H1 (cell line): ENCODE results near the gene EPB41L1. TPM values are rescaled to one million over a fixed set of nuclear protein-coding genes. Genes with fewer than 3 reads are reported as not detected.

Experiments used
- CTCF ChIA-PET: fragments of 300-600 bp; sonication (Branson Sonifier 250); formaldehyde crosslinking; loops from one replicate; lab custom pipeline; 2021; ENCODE audit not compliant: partially characterized antibody; lab: Charles Lee
- POLR2A ChIA-PET: fragments of 300-600 bp; sonication (Branson Sonifier 250); formaldehyde crosslinking; loops from one replicate; lab custom pipeline; 2021; ENCODE audit warnings: inconsistent platforms; ENCODE audit not compliant: partially characterized antibody; lab: Charles Lee
- DNase-seq, 2 experiments: peaks; one replicate each; pipeline versions ENCODE4 v3.0.0 to v3.0.0-alpha.2; 2010 to 2022; ENCODE audit warnings: low spot score in 2 of 2, low read depth in 1 of 2, mixed read lengths in 1 of 2
- FAIRE-seq: peaks from 2 replicates; lab custom pipeline; 2011; peaks lifted over from hg19 to GRCh38; lab: Jason Lieb, UNC
- H2AFZ ChIP-seq: 2 replicates; pipeline ENCODE4 v1.8.1; 2012; ENCODE audit warnings: low read length, inconsistent platforms
- H2AK5ac ChIP-seq: 2 replicates; pipeline ENCODE4 v1.6.1; 2013; ENCODE audit warnings: low read depth, low read length
- H2BK120ac ChIP-seq: replicated peaks from 2 replicates; pipeline ENCODE3; 2013; ENCODE audit warnings: low read depth, low read length, inconsistent platforms
- H2BK12ac ChIP-seq: 2 replicates; pipeline ENCODE4 v1.6.1; 2013; ENCODE audit warnings: low read depth, low read length
- H2BK15ac ChIP-seq: 2 replicates; pipeline ENCODE4 v1.6.1; 2013; ENCODE audit warnings: low read length
- H2BK20ac ChIP-seq: 2 replicates; pipeline ENCODE4 v1.6.1; 2013; ENCODE audit warnings: low read length
- H2BK5ac ChIP-seq: 2 replicates; pipeline ENCODE4 v1.6.1; 2013; ENCODE audit warnings: low read depth, low read length
- H3K14ac ChIP-seq: 2 replicates; pipeline ENCODE4 v1.6.1; 2013; ENCODE audit warnings: inconsistent platforms; ENCODE audit not compliant: insufficient read length
- H3K18ac ChIP-seq: 2 replicates; pipeline ENCODE4 v1.6.1; 2013; ENCODE audit warnings: low read length; ENCODE audit errors: extremely low read depth
- H3K23ac ChIP-seq: 2 replicates; pipeline ENCODE4 v1.6.1; 2013; ENCODE audit warnings: inconsistent platforms; ENCODE audit not compliant: insufficient read length
- H3K23me2 ChIP-seq: 2 replicates; pipeline ENCODE4 v1.6.1; 2013; ENCODE audit warnings: low read depth, low read length
- H3K27ac ChIP-seq: 2 replicates; pipeline ENCODE4 v1.6.1; 2011; ENCODE audit warnings: low read depth, low read length, inconsistent platforms
- H3K27me3 ChIP-seq, 4 experiments: replicated peaks in 1 of 4; 1 replicate in 1 of 4; 2 replicates in 3 of 4; pipeline versions ENCODE4 v1.6.1 to v1.8.1; 2011 to 2013; ENCODE audit warnings: low read length in 3 of 4, mild to moderate bottlenecking in 3 of 4, inconsistent platforms in 2 of 4, mixed read lengths in 2 of 4, moderate library complexity in 1 of 4; ENCODE audit not compliant: control insufficient read depth in 3 of 4, insufficient read depth in 3 of 4; ENCODE audit errors: extremely low read depth in 1 of 4
- H3K36me3 ChIP-seq, 4 experiments: 2 replicates each; pipeline versions ENCODE4 v1.6.1 to v1.8.1; 2011 to 2013; ENCODE audit warnings: mild to moderate bottlenecking in 4 of 4, low read length in 3 of 4, moderate library complexity in 2 of 4, control low read depth in 1 of 4, inconsistent platforms in 1 of 4; ENCODE audit not compliant: insufficient read depth in 4 of 4, control insufficient read depth in 2 of 4
- H3K4ac ChIP-seq: replicated peaks from 2 replicates; pipeline ENCODE3; 2013; ENCODE audit warnings: low read length, low read depth, mixed read lengths, inconsistent platforms; ENCODE audit not compliant: insufficient read length
- H3K4me1 ChIP-seq, 4 experiments: replicated peaks in 1 of 4; 1 replicate in 1 of 4; 2 replicates in 3 of 4; pipeline versions ENCODE4 v1.6.1 to v1.8.1; 2011 to 2013; ENCODE audit warnings: low read length in 3 of 4, inconsistent platforms in 2 of 4, mixed read lengths in 1 of 4; ENCODE audit not compliant: insufficient read depth in 4 of 4, control insufficient read depth in 3 of 4
- H3K4me2 ChIP-seq, 2 experiments: 2 replicates each; pipeline versions ENCODE4 v1.6.1 to v1.8.1; 2011 to 2013; ENCODE audit warnings: low read depth in 2 of 2, low read length in 2 of 2, control low read depth in 1 of 2, inconsistent platforms in 1 of 2, mild to moderate bottlenecking in 1 of 2; ENCODE audit not compliant: insufficient read depth in 1 of 2
- H3K4me3 ChIP-seq, 4 experiments: fragments of 200-600, 300-600 bp in 1 of 4; sonication (generic), shearing (Covaris generic), sonication (Bioruptor Twin) in 1 of 4; 2 replicates each; pipeline versions ENCODE4 v1.5.1 to v1.8.1; 2011 to 2016; ENCODE audit warnings: low read length in 4 of 4, low read depth in 3 of 4, control low read depth in 2 of 4, inconsistent platforms in 2 of 4, mild to moderate bottlenecking in 2 of 4, mixed read lengths in 1 of 4, moderate library complexity in 1 of 4; ENCODE audit not compliant: insufficient read depth in 2 of 4; ENCODE audit errors: extremely low read depth in 1 of 4
- H3K56ac ChIP-seq: replicated peaks from 2 replicates; pipeline ENCODE3; 2013; ENCODE audit warnings: low read depth, mild to moderate bottlenecking, mixed read lengths, low read length, inconsistent platforms; ENCODE audit not compliant: insufficient read length
- H3K79me1 ChIP-seq: 2 replicates; pipeline ENCODE4 v1.6.1; 2013; ENCODE audit warnings: low read depth, low read length, control low read depth
- H3K79me2 ChIP-seq, 2 experiments: 2 replicates each; pipeline versions ENCODE4 v1.6.1 to v1.8.1; 2012 to 2013; ENCODE audit warnings: low read length in 2 of 2, mild to moderate bottlenecking in 2 of 2, inconsistent platforms in 1 of 2; ENCODE audit not compliant: insufficient read depth in 2 of 2, control insufficient read depth in 1 of 2
- H3K9ac ChIP-seq, 4 experiments: replicated peaks in 1 of 4; 1 replicate in 1 of 4; 2 replicates in 3 of 4; pipeline versions ENCODE4 v1.6.1 to v1.8.1; 2011 to 2013; ENCODE audit warnings: low read depth in 3 of 4, low read length in 3 of 4, control low read depth in 2 of 4, mild to moderate bottlenecking in 2 of 4, moderate library complexity in 2 of 4, inconsistent platforms in 1 of 4; ENCODE audit errors: extremely low read depth in 1 of 4
- H3K9me3 ChIP-seq, 2 experiments: 2 replicates each; pipeline versions ENCODE4 v1.6.1 to v1.8.1; 2012 to 2013; ENCODE audit warnings: mild to moderate bottlenecking in 2 of 2, moderate library complexity in 2 of 2, control low read depth in 1 of 2, inconsistent platforms in 1 of 2, low read depth in 1 of 2, low read length in 1 of 2, mixed read lengths in 1 of 2; ENCODE audit not compliant: insufficient read depth in 2 of 2
- H4K20me1 ChIP-seq, 2 experiments: replicated peaks in 1 of 2; 2 replicates each; pipeline versions ENCODE3 to v1.8.1; 2011 to 2013; ENCODE audit warnings: inconsistent platforms in 2 of 2, low read length in 2 of 2, mild to moderate bottlenecking in 1 of 2; ENCODE audit not compliant: insufficient read depth in 2 of 2, control insufficient read depth in 1 of 2
- H4K5ac ChIP-seq: 2 replicates; pipeline ENCODE4 v1.6.1; 2013; ENCODE audit warnings: low read length, low read depth, mixed read lengths, inconsistent platforms; ENCODE audit not compliant: insufficient read length
- H4K8ac ChIP-seq: 2 replicates; pipeline ENCODE4 v1.8.0; 2013; ENCODE audit warnings: mild to moderate bottlenecking, moderate library complexity, low read length, inconsistent platforms; ENCODE audit not compliant: insufficient read depth; ENCODE audit errors: extremely low read depth
- H4K91ac ChIP-seq: replicated peaks from 2 replicates; pipeline ENCODE3; 2013; ENCODE audit warnings: low read length, mixed read lengths, inconsistent platforms; ENCODE audit not compliant: insufficient read length
- ASH2L ChIP-seq: fragments of 200-600, 300-600 bp; sonication (generic); IDR thresholded peaks from one replicate; pipeline ENCODE4 v1.7.1; 2017; ENCODE audit warnings: low read length
- BACH1 ChIP-seq: IDR thresholded peaks from 2 replicates; pipeline ENCODE4 v1.6.1; 2012; ENCODE audit warnings: low read length, improper control_type of control experiment
- BCL11A ChIP-seq, 2 experiments: IDR thresholded peaks; one replicate each; pipeline ENCODE4 v1.6.1; 2011; ENCODE audit warnings: low read depth in 2 of 2, low read length in 2 of 2, mild to moderate bottlenecking in 2 of 2
- BRCA1 ChIP-seq: IDR thresholded peaks from 2 replicates; pipeline ENCODE4 v1.6.1; 2012; ENCODE audit warnings: low read depth, low read length, improper control_type of control experiment
- FOSL1 ChIP-seq: IDR thresholded peaks from 2 replicates; pipeline ENCODE4 v1.6.1; 2011; ENCODE audit warnings: mild to moderate bottlenecking, low read depth, low read length, moderate library complexity; ENCODE audit not compliant: insufficient read depth
- GTF2F1 ChIP-seq: IDR thresholded peaks from 2 replicates; pipeline ENCODE4 v1.6.1; 2012; ENCODE audit warnings: low read depth, low read length, improper control_type of control experiment, borderline replicate concordance
- KDM5A ChIP-seq: fragments of 200-600 bp; IDR thresholded peaks from 2 replicates; pipeline ENCODE4 v1.7.1; 2012; ENCODE audit warnings: mild to moderate bottlenecking, low read length, inconsistent platforms, mixed read lengths
- MAFK ChIP-seq: IDR thresholded peaks from 2 replicates; pipeline ENCODE4 v1.6.1; 2012; ENCODE audit warnings: low read depth, mild to moderate bottlenecking, improper control_type of control experiment, low read length
- POLR2AphosphoS5 ChIP-seq: IDR thresholded peaks from 2 replicates; pipeline ENCODE4 v1.6.1; 2011; ENCODE audit warnings: low read depth, low read length
- POU5F1 ChIP-seq: IDR thresholded peaks from 2 replicates; pipeline ENCODE4 v1.6.1; 2011; ENCODE audit warnings: low read depth, mild to moderate bottlenecking, low read length, moderate library complexity
- RNF2 ChIP-seq: fragments of 200-900, 300-1000 bp; sonication (generic); IDR thresholded peaks from 2 replicates; pipeline ENCODE4 v1.7.1; 2016; ENCODE audit warnings: borderline replicate concordance, low read depth, mild to moderate bottlenecking, antibody characterized with exemption, low read length; ENCODE audit not compliant: poor library complexity, severe bottlenecking; ENCODE audit errors: missing control alignments
- SP4 ChIP-seq: IDR thresholded peaks from 2 replicates; pipeline ENCODE4 v1.6.1; 2012; ENCODE audit warnings: low read length, inconsistent platforms
- TBP ChIP-seq: IDR thresholded peaks from 2 replicates; pipeline ENCODE4 v1.6.1; 2011; ENCODE audit warnings: low read depth, low read length, improper control_type of control experiment
- TEAD4 ChIP-seq: IDR thresholded peaks from 2 replicates; pipeline ENCODE4 v1.6.1; 2012; ENCODE audit warnings: low read depth, low read length, inconsistent platforms, mixed read lengths
- WGBS, 2 experiments: shearing (Covaris generic) in 1 of 2; methylation state at CpG; one replicate each; pipeline versions ENCODE4 v1.1.6 to v1.1.7; 2013 to 2015; ENCODE audit warnings: low lambda C conversion rate in 2 of 2, mixed read lengths in 2 of 2, inconsistent platforms in 1 of 2, low coverage in 1 of 2, missing lambda C conversion rate in 1 of 2; ENCODE audit not compliant: insufficient replicate concordance in 2 of 2, insufficient coverage in 1 of 2, insufficient read length in 1 of 2; ENCODE audit errors: extremely low coverage in 1 of 2, missing lambda C conversion rate in 1 of 2; 5-methylcytosine and 5-hydroxymethylcytosine counted together
- polyA plus RNA-seq, 7 experiments: library from polyadenylated mRNA; depleted of rRNA in 3 of 7; stranded (reverse) in 5 of 7; unstranded in 2 of 7; fragments of >200 nt in 5 of 7; fragments of 200-250 nt in 2 of 7; gene quantifications; 1 replicate in 5 of 7; 2 replicates in 1 of 7; 4 replicates in 1 of 7; pipeline versions ENCODE4 v1.2.1 to v1.2.3, GENCODE V29; 2011 to 2013; ENCODE audit warnings: missing spikeins in 2 of 7, mixed read lengths in 2 of 7
- total RNA-seq: library from RNA; stranded (reverse); fragmentation: NEBNext Ultra II Directional; extraction: Animal tissue kit (Norgen Biotek cat#: 25700); gene quantifications from 2 replicates; pipeline ENCODE4 v1.2.1, GENCODE V29; 2021
- TF ChIP-seq, protein P1 (sequence below): IDR thresholded peaks from 2 replicates; pipeline ENCODE4 v1.6.1; 2012; ENCODE audit warnings: inconsistent platforms

The EPB41L1 gene
- total and polyA plus RNA-seq, 2 of the 8 experiments (the other 6 are each of a cell fraction or from before 2014, with no cell fraction given), result 14.8 to 36.0 TPM

GRCh38 chr20:36246401-36246800 lies 91.9 kb downstream of the EPB41L1 start:
- Histone ChIP-seq H2AFZ (no peak overlapping the region), H3K4me1 (no peaks in the 10 kb centered on the region), H2BK120ac (no peak overlapping the region), H2AK5ac (no peak overlapping the region), H2BK5ac (no peak overlapping the region), H2BK20ac (no peak overlapping the region), H3K4ac (no peak overlapping the region), H4K5ac (no peak overlapping the region), H3K4me3 (no peak overlapping the region), H3K23me2 (no peaks in the 10 kb centered on the region), H3K14ac (no peak overlapping the region), H3K9ac (no peak overlapping the region), H3K79me1 (no peaks in the 10 kb centered on the region; the same call in none of the 2 replicates), H2BK15ac (no peak overlapping the region), H4K91ac (no peak overlapping the region), H2BK12ac (no peak overlapping the region), H3K4me2 (no peak overlapping the region), H3K56ac (no peak overlapping the region), H3K9me3 (no peaks in the 10 kb centered on the region), H3K23ac (no peak overlapping the region), H4K20me1 (peaks cover 1 to 4% of the 10 kb centered on the region in 2 experiments), H3K27me3 (no peaks in the 10 kb centered on the region), H3K36me3 (peaks cover 3 to 52% (median 30%) of the 10 kb centered on the region in 4 experiments; a peak in 7 of 8 replicates), H4K8ac (no peak overlapping the region), H3K18ac (no peak overlapping the region), H3K27ac (no peak overlapping the region), H3K79me2 (peaks cover 0 to 2% of the 10 kb centered on the region in 2 experiments; a peak in 1 of 4 replicates)
- 90% methylated on average over 4 of the region's 4 CpGs; no CpG with 5 or more reads in 1 of the 2 experiments for WGBS, 2 experiments
- ChIA-PET CTCF (no interaction called here), POLR2A (interaction anchor here (1.2 kb wide), 1 partner anchor 9 kb away, joined by 3 read pairs; no protein-coding TSS in a partner anchor)
- no peak for FAIRE-seq
- DNase-seq, result no peak
- TF ChIP-seq POU5F1 (no peak), RNF2 (no peak), KDM5A (no peak), MAFK (no peak), ASH2L (no peak), FOSL1 (no peak), TBP (no peak), POLR2AphosphoS5 (no peak), SP4 (no peak), BCL11A (IDR thresholded peaks at IDR 0.05; ENCODE audit: low read depth in 2 of 2, low read length in 2 of 2) (no peak), GTF2F1 (no peak), BRCA1 (no peak), TEAD4 (no peak), BACH1 (no peak)
- TF ChIP-seq, protein P1, sequence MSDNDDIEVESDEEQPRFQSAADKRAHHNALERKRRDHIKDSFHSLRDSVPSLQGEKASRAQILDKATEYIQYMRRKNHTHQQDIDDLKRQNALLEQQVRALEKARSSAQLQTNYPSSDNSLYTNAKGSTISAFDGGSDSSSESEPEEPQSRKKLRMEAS, result no peak
